ENCODE results near the gene RTL1.

- TF ChIP-seq CTCF (IDR thresholded peaks at IDR 0.05) (no peak), POLR2A (IDR thresholded peaks at IDR 0.05; ENCODE audit: low read depth) (no peak), EP300 (IDR thresholded peaks at IDR 0.05) (no peak), POLR2AphosphoS5 (IDR thresholded peaks at IDR 0.05) (no peak)
Observed at GRCh38 chr14:100860556-100861187, 42.9 kb downstream of the RTL1 start.

Measured in esophagus muscularis mucosa (tissue), 4 donors.